ENCODE measurements around the gene PAIP2B.

DNA sequence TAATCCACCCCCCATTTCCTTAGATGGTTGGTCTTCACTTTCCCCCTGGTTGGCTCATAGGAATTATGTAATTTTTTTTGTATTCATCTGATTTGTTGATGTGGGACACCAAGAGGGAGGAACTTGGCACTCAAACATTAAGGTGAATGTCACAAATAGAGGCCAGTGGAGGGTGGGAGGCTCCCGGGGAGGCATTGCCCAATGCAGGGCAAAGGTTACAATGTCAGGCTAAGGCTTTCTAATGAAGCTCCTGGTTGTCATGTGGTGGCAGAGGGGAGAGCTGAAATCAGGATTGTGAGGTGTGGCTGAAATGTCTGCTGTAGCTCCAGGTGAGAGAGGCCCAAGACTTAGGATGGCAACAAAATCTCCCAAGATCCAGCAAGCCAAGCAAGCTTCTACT is 53.8 kb downstream of the PAIP2B start:
- TF ChIP-seq, protein P1, sequence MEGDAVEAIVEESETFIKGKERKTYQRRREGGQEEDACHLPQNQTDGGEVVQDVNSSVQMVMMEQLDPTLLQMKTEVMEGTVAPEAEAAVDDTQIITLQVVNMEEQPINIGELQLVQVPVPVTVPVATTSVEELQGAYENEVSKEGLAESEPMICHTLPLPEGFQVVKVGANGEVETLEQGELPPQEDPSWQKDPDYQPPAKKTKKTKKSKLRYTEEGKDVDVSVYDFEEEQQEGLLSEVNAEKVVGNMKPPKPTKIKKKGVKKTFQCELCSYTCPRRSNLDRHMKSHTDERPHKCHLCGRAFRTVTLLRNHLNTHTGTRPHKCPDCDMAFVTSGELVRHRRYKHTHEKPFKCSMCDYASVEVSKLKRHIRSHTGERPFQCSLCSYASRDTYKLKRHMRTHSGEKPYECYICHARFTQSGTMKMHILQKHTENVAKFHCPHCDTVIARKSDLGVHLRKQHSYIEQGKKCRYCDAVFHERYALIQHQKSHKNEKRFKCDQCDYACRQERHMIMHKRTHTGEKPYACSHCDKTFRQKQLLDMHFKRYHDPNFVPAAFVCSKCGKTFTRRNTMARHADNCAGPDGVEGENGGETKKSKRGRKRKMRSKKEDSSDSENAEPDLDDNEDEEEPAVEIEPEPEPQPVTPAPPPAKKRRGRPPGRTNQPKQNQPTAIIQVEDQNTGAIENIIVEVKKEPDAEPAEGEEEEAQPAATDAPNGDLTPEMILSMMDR (conservative IDR thresholded peaks at IDR 0.05 in 1 of 2, IDR thresholded peaks at IDR 0.05 in 1 of 2; ENCODE audit: low read depth in 1 of 2, low read length in 2 of 2): no peak
- TF ChIP-seq EZH2 (IDR thresholded peaks at IDR 0.05; ENCODE audit: low read length, missing control alignments): no peak

Measured in fibroblast of lung (primary cell).